Esophagus squamous epithelium (tissue), 5 donors: ENCODE results near the gene SYTL3. TPM values are rescaled to one million over a fixed set of nuclear protein-coding genes. Genes with fewer than 3 reads are reported as not detected.

ENCODE experiments used
- DNase-seq: peaks from one replicate; lab custom pipeline; 2025; lab: John Stamatoyannopoulos, UW
- H3K27ac ChIP-seq, 4 donors: fragments of 200-600 bp; sonication (generic); one replicate each; pipeline ENCODE4 v1.5.1; 2016 to 2019; ENCODE audit warnings: mild to moderate bottlenecking in 1 of 4
- H3K27me3 ChIP-seq, 4 donors: fragments of 200-600 bp; sonication (generic); 1 replicate in 3 of 4; 2 replicates in 1 of 4; pipeline versions ENCODE4 v1.5.1 to v1.6.0; 2017 to 2021; ENCODE audit warnings: antibody characterized with exemption in 1 of 4
- H3K36me3 ChIP-seq, 3 donors: fragments of 200-600 bp; sonication (generic); one replicate each; pipeline ENCODE4 v1.5.1; 2016 to 2019
- H3K4me1 ChIP-seq, 3 donors: fragments of 200-600 bp; sonication (generic); one replicate each; pipeline ENCODE4 v1.5.1; 2017 to 2019
- H3K4me3 ChIP-seq, 4 donors: fragments of 200-600 bp; sonication (generic); 1 replicate in 3 of 4; 2 replicates in 1 of 4; pipeline ENCODE4 v1.5.1; 2016 to 2019; ENCODE audit warnings: mild to moderate bottlenecking in 2 of 4, moderate library complexity in 1 of 4
- H3K9me3 ChIP-seq, 3 donors: fragments of 200-600 bp; sonication (generic); one replicate each; pipeline ENCODE4 v1.5.1; 2016 to 2019
- POLR2A ChIP-seq, 4 donors: fragments of 450-650 bp; IDR thresholded peaks; one replicate each; pipeline ENCODE4 v1.6.1; 2017; ENCODE audit warnings: antibody characterized with exemption in 4 of 4, mild to moderate bottlenecking in 4 of 4, moderate library complexity in 3 of 4
- WGBS, 2 donors: methylation state at CpG; one replicate each; pipeline ENCODE4 v1.1.5; 2018; 5-methylcytosine and 5-hydroxymethylcytosine counted together
- intact Hi-C: fragments of 100-400 bp; cut with DNase I; formaldehyde crosslinking; loops from one replicate; pipeline ENCODE4 v1.15.0; 2022
- total RNA-seq, 4 donors: library from RNA; depleted of rRNA; stranded (reverse); fragments of >200 nt; gene quantifications; one replicate each; pipeline ENCODE4 v1.1.0, GENCODE V29; 2016
- TF ChIP-seq, protein P1 (sequence below), 6 experiments: fragments of 450-650 bp in 4 of 6; fragments of 200-600 bp in 2 of 6; sonication (generic) in 2 of 6; IDR thresholded peaks; one replicate each; pipeline ENCODE4 v1.5.1; 2016 to 2019; ENCODE audit warnings: antibody characterized with exemption in 6 of 6, mild to moderate bottlenecking in 4 of 6, moderate library complexity in 4 of 6
- donor health status: DM: yes; HTN: yes; CAD: no.

Gene SYTL3
- total RNA-seq, 4 donors from 2014 or later = 1.6 to 8.0 (median 3.0) TPM

DNA sequence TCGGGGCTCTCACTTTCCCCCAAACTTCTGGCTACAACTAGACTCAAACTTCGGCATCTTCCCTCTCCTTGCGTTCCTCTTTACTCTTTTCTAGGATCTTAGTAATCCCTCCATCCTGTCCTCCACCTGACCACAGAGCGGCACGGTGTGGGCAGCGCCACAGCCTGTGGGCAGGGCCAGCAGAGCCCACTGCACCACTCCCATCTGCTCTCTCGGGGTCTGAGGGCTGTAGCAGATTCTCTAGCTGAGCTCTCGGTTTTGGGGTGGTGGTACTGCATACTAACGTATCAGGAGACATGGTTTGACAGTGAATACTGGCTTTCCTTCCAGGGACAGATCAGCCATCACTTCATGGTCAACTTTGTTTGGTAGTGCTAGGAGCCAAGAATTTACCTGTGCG lies 111.9 kb downstream of the SYTL3 start:
- peak overlapping the region in 1 of 4 donors; percentile 17 for H3K27ac ChIP-seq
- H3K27me3 ChIP-seq = no peaks in the 10 kb centered on the region
- intact Hi-C loops = no loop called here
- no peak for TF ChIP-seq POLR2A (IDR thresholded peaks at IDR 0.05)
- TF ChIP-seq, protein P1, sequence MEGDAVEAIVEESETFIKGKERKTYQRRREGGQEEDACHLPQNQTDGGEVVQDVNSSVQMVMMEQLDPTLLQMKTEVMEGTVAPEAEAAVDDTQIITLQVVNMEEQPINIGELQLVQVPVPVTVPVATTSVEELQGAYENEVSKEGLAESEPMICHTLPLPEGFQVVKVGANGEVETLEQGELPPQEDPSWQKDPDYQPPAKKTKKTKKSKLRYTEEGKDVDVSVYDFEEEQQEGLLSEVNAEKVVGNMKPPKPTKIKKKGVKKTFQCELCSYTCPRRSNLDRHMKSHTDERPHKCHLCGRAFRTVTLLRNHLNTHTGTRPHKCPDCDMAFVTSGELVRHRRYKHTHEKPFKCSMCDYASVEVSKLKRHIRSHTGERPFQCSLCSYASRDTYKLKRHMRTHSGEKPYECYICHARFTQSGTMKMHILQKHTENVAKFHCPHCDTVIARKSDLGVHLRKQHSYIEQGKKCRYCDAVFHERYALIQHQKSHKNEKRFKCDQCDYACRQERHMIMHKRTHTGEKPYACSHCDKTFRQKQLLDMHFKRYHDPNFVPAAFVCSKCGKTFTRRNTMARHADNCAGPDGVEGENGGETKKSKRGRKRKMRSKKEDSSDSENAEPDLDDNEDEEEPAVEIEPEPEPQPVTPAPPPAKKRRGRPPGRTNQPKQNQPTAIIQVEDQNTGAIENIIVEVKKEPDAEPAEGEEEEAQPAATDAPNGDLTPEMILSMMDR (IDR thresholded peaks at IDR 0.05) = no peak
- no peaks in the 10 kb centered on the region for H3K9me3 ChIP-seq
- no peak for DNase-seq
- WGBS, 2 donors = 87 to 89% methylated on average over 10 of the region's 10 CpGs
- peaks cover 18 to 46% (median 21%) of the 10 kb centered on the region in 3 donors for H3K36me3 ChIP-seq
- H3K4me1 ChIP-seq = peaks cover 0 to 34% (median 0%) of the 10 kb centered on the region in 3 donors
- H3K4me3 ChIP-seq = no peak overlapping the region

DNA sequence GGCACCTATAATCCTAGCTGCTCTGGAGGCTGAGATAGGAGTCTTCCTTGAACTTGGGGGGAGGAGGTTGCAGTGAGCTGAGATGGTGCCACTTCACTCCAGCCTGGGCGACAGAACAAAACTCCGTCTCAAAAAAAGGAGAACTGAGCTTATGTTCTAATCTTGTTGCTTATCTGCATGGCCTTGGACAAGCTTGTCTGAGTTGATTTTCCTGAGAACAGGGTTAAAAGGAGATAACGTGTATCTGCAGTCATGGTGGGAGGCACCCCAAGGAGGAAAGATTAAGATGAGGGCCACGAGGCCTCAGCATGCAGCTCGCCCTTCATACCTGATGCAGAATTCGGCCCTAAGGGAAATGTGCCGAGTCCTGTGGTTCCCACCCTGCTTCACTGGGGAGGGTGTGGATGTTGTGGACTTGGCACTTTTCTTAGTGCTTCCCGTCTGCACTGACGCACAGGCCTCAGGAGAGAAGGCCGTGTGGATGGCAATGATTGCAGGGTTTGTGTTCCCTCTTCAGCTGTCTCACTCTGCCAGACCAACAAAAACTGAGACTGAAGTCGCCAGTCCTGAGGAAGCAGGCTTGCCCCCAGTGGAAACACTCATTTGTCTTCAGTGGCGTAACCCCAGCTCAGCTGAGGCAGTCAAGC lies 113.1 kb downstream of the SYTL3 start:
- TF ChIP-seq, protein P1 (IDR thresholded peaks at IDR 0.05) = no peak
- no peak for TF ChIP-seq POLR2A (IDR thresholded peaks at IDR 0.05)
- Histone ChIP-seq H3K27me3 (no peaks in the 10 kb centered on the region), H3K27ac (peak overlapping the region in 3 of 4 donors; percentile 47 to 59 (median 58)), H3K9me3 (no peaks in the 10 kb centered on the region), H3K36me3 (peaks cover 30 to 53% (median 33%) of the 10 kb centered on the region in 3 donors), H3K4me3 (no peak overlapping the region), H3K4me1 (peaks cover 0 to 34% (median 0%) of the 10 kb centered on the region in 3 donors)
- DNase-seq = no peak
- intact Hi-C loops = no loop called here
- WGBS, 2 donors = 60 to 66% methylated on average over 7 to 12 of the region's 12 CpGs

DNA sequence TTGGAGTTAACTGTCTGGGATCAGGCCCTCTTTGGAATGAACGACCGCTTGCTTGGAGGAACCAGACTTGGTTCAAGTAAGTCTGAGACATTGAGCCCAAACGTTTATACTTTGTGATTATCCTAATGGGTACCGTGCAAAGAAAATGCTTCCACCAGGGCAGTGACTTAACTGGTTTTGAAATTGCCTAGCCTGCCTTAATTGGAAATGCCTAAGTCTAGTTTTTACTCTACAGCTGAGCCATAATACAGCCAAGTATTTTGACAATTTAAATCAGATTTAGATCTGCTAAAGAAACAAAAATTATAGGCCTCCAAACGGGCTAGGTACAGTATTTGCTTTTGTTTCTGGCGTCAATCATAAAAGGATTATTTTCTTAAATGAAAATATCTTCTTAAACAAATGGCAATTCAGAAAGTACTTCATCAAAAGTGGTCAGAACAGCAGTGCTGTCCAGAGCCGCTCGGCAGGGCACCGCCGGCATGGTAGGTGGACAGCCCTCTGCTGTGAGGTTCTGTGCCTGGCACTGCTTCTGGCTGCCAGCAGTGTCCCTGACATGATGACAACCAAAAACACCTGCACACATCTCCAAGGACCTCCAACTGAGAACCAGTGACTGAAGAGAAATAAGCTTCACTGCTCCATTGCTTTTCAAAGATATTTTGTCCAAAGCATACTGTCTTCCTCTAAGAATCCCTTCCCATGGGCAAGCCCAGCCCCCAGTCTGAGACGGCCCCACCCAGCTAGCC lies 113.8 kb downstream of the SYTL3 start:
- intact Hi-C loops = no loop called here
- H3K27me3 ChIP-seq = no peaks in the 10 kb centered on the region
- peak overlapping the region in 3 of 4 donors; percentile 47 to 59 (median 58) for H3K27ac ChIP-seq
- no peak for DNase-seq
- 59 to 66% methylated on average over 8 to 9 of the region's 11 CpGs for WGBS, 2 donors
- H3K36me3 ChIP-seq = peaks cover 37 to 59% (median 40%) of the 10 kb centered on the region in 3 donors
- H3K4me1 ChIP-seq = peaks cover 0 to 34% (median 0%) of the 10 kb centered on the region in 3 donors
- TF ChIP-seq, protein P1 (IDR thresholded peaks at IDR 0.05) = no peak
- no peak for TF ChIP-seq POLR2A (IDR thresholded peaks at IDR 0.05)
- no peak overlapping the region for H3K4me3 ChIP-seq
- no peaks in the 10 kb centered on the region for H3K9me3 ChIP-seq

DNA sequence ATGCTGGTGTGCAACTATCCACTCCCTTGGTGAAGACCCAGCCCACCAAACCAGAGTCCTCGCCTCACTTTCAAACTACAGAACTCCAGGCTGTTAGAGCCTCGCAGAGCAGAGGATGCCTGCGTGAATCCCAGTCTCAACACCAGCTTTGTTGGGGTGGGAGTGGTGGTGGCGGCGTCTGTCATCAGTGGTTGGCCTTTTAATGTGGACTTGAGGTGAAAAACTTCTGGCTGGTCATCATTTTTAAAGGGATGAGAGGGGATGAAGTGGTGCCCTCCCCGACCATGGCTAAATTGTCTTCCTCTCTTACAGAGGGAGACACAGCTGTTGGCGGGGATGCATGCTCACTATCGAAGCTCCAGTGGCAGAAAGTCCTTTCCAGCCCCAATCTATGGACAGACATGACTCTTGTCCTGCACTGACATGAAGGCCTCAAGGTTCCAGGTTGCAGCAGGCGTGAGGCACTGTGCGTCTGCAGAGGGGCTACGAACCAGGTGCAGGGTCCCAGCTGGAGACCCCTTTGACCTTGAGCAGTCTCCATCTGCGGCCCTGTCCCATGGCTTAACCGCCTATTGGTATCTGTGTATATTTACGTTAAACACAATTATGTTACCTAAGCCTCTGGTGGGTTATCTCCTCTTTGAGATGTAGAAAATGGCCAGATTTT lies 114.5 kb downstream of the SYTL3 start:
- TF ChIP-seq POLR2A (IDR thresholded peaks at IDR 0.05) = no peak
- TF ChIP-seq, protein P1 (IDR thresholded peaks at IDR 0.05) = no peak
- Histone ChIP-seq H3K4me3 (no peak overlapping the region), H3K27me3 (no peaks in the 10 kb centered on the region), H3K27ac (peak overlapping the region in 3 of 4 donors; percentile 47 to 59 (median 58)), H3K4me1 (peaks cover 0 to 28% (median 0%) of the 10 kb centered on the region in 3 donors), H3K9me3 (no peaks in the 10 kb centered on the region), H3K36me3 (peaks cover 44 to 66% (median 47%) of the 10 kb centered on the region in 3 donors)
- DNase-seq = no peak
- WGBS, 2 donors = 87 to 93% methylated on average over 8 to 14 of the region's 14 CpGs
- intact Hi-C loops = no loop called here
